HepG2 (cell line): ENCODE measurements around the gene MED28. TPM values are rescaled to one million over a fixed set of nuclear protein-coding genes. Genes with fewer than 3 reads are reported as not detected.

Source experiments
- ATAC-seq: fragments of 200-7000 bp; cut with Tn5 transposase; 3 replicates; pipeline ENCODE4 v1.9.1; 2020; ENCODE audit warnings: mild to moderate bottlenecking, moderate library complexity
- BruUV-seq: library from RNA; stranded (reverse); fragments of 400-500 nt; replicated peaks from 2 replicates; lab custom pipeline; 2021; lab: Mats Ljungman, UMichigan
- CTCF ChIA-PET: fragments of 300-600 bp; formaldehyde crosslinking; extraction: SDS; loops from one replicate; lab custom pipeline; 2021; ENCODE audit warnings: low total read pairs, inconsistent platforms, low intra/inter-chr PET ratio; lab: Yijun Ruan, JAX
- POLR2A ChIA-PET: fragments of 350-600 bp; sonication (Branson Sonifier 250); formaldehyde crosslinking; loops from one replicate; lab custom pipeline; 2020; ENCODE audit warnings: antibody characterized with exemption, inconsistent platforms; lab: Yijun Ruan, JAX
- DNase-seq: peaks from one replicate; pipeline ENCODE4 v3.0.0-alpha.2; 2015; ENCODE audit warnings: low spot score
- FAIRE-seq: peaks from 3 replicates; lab custom pipeline; 2011; peaks lifted over from hg19 to GRCh38; lab: Jason Lieb, UNC
- H2AFZ ChIP-seq: one replicate; pipeline ENCODE4 v1.6.1; 2011; ENCODE audit warnings: low read length, inconsistent platforms
- H3K27ac ChIP-seq: fragments of 300-600 bp; 3 replicates; pipeline ENCODE4 v1.8.0; 2011; ENCODE audit warnings: mixed run types, mild to moderate bottlenecking, mixed read lengths, low read length, inconsistent platforms; ENCODE audit not compliant: insufficient read depth; ENCODE audit errors: extremely low read length
- H3K27me3 ChIP-seq, 2 experiments: fragments of 200-600 bp in 1 of 2; 2 replicates in 1 of 2; 3 replicates in 1 of 2; pipeline versions ENCODE4 v1.6.0 to v1.8.0; 2011; ENCODE audit warnings: low read length in 2 of 2, mild to moderate bottlenecking in 2 of 2, moderate library complexity in 2 of 2, inconsistent platforms in 1 of 2; ENCODE audit not compliant: insufficient read depth in 2 of 2, control insufficient read depth in 1 of 2
- H3K36me3 ChIP-seq, 2 experiments: fragments of 200-600 bp in 1 of 2; replicated peaks in 1 of 2; 2 replicates in 1 of 2; 3 replicates in 1 of 2; pipeline versions ENCODE4 v1.5.1 to v1.8.0; 2011; ENCODE audit warnings: low read length in 2 of 2, inconsistent platforms in 1 of 2; ENCODE audit not compliant: insufficient read depth in 2 of 2, control insufficient read depth in 1 of 2
- H3K4me1 ChIP-seq: 2 replicates; pipeline ENCODE4 v1.5.1; 2012; ENCODE audit warnings: low read length, inconsistent platforms; ENCODE audit not compliant: insufficient read depth
- H3K4me2 ChIP-seq: 2 replicates; pipeline ENCODE4 v1.6.0; 2011; ENCODE audit warnings: low read depth, low read length, inconsistent platforms
- H3K4me3 ChIP-seq, 3 experiments: fragments of 200-600 bp in 1 of 3; sonication (generic), shearing (Covaris generic) in 1 of 3; replicated peaks in 1 of 3; 2 replicates each; pipeline ENCODE4 v1.5.1; 2011 to 2016; ENCODE audit warnings: low read length in 3 of 3, inconsistent platforms in 2 of 3, low read depth in 2 of 3, mild to moderate bottlenecking in 2 of 3, control low read depth in 1 of 3, mixed read lengths in 1 of 3; ENCODE audit not compliant: insufficient read depth in 1 of 3
- H3K79me2 ChIP-seq: one replicate; pipeline ENCODE4 v1.6.1; 2011; ENCODE audit warnings: low read length, inconsistent platforms; ENCODE audit not compliant: insufficient read depth
- H3K9ac ChIP-seq: 2 replicates; pipeline ENCODE4 v1.6.0; 2011; ENCODE audit warnings: mild to moderate bottlenecking, low read depth, low read length, inconsistent platforms; ENCODE audit not compliant: insufficient read depth
- H3K9me3 ChIP-seq: 2 replicates; pipeline ENCODE4 v1.5.1; 2012; ENCODE audit warnings: mild to moderate bottlenecking, low read length
- H4K20me1 ChIP-seq: 2 replicates; pipeline ENCODE4 v1.6.0; 2011; ENCODE audit warnings: inconsistent platforms, mild to moderate bottlenecking, low read length, moderate library complexity; ENCODE audit not compliant: insufficient read depth
- KLF15 ChIP-seq: sonication (generic); formaldehyde crosslinking; IDR thresholded peaks from 2 replicates; pipeline ENCODE4 v1.8.1; 2023; ENCODE audit warnings: borderline replicate concordance, mild to moderate bottlenecking, inconsistent platforms, missing genetic modification reagents, mixed read lengths
- RBFOX2 ChIP-seq: fragments of 200-400 bp; formaldehyde crosslinking; IDR thresholded peaks from 2 replicates; pipeline ENCODE4 v1.6.1; 2017; ENCODE audit warnings: low read depth, mild to moderate bottlenecking, low read length
- SMARCC2 ChIP-seq: fragments of 450-650 bp; IDR thresholded peaks from 2 replicates; pipeline ENCODE4 v1.6.1; 2017; ENCODE audit warnings: antibody characterized with exemption, mild to moderate bottlenecking
- TCF7 ChIP-seq: sonication (generic); IDR thresholded peaks from 2 replicates; pipeline ENCODE4 v1.6.1; 2016; ENCODE audit warnings: antibody characterized with exemption, low read depth
- WGBS: methylation state at CpG from one replicate; pipeline ENCODE4 v1.1.6; 2017; ENCODE audit warnings: low lambda C conversion rate; 5-methylcytosine and 5-hydroxymethylcytosine counted together
- in situ Hi-C: cut with HindIII; loops from 2 replicates; pipeline ENCODE4 v1.10.0; 2017; ENCODE audit warnings: low pct_unique_long_range_greater_than_20kb; ENCODE audit not compliant: extremely low pct_ligation_motif_present
- intact Hi-C: fragments of 100-400 bp; cut with micrococcal nuclease; formaldehyde crosslinking; loops from one replicate; pipeline ENCODE4 v1.10.0; 2022; ENCODE audit not compliant: unreplicated experiment
- polyA plus RNA-seq, 8 experiments: library from polyadenylated mRNA; depleted of rRNA in 3 of 8; stranded (reverse) in 7 of 8; unstranded in 1 of 8; fragments of >200 nt; fragmentation: Illumina TruSeq in 4 of 8; extraction: Trizol in 4 of 8; gene quantifications; 2 replicates each; pipeline versions ENCODE4 v1.2.1 to v1.2.3, GENCODE V29; 2011 to 2016; ENCODE audit warnings: low read depth in 4 of 8, missing spikeins in 1 of 8, mixed read lengths in 1 of 8; ENCODE audit not compliant: insufficient read depth in 1 of 8
- total RNA-seq, 5 experiments: library from RNA; depleted of rRNA; stranded (reverse); fragments of >200 nt; fragmentation: Illumina TruSeq; extraction: Trizol; gene quantifications; 2 replicates each; pipeline ENCODE4 v1.2.3, GENCODE V29; 2016; ENCODE audit warnings: low read depth in 1 of 5

The MED28 gene
- total and polyA plus RNA-seq, 2 of the 13 experiments (the other 11 are each of a cell fraction or from before 2014, with no cell fraction given) = 41.3 to 65.7 TPM

DNA sequence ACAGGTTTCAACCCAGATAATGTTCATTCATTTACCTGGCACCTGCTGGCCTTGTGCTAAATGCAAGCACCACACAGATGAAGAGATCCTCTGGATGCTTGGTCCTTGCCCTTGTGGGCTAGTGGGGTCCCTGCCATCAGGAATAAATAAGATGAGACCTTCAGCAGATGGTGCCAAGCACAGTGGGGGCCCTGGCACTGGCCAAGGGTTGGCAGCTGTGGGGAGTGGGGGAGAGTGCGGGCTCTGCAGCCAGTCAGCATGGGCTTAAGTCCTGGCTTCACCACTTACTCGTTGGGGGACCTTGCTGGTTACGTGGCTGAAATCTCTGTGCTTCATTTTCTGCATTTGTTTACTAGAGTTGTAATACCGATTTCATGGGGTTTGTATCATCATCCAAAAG is 30.5 kb upstream of the MED28 start:
- peaks cover 10 to 78% of the 10 kb centered on the region in 2 experiments for H3K36me3 ChIP-seq
- in situ Hi-C loops = no loop called here
- CTCF ChIA-PET = no interaction called here

GRCh38 chr4:17584521-17585213 is 29.8 kb upstream of the MED28 start:
- Histone ChIP-seq H4K20me1 (no peaks in the 10 kb centered on the region), H3K4me1 (peaks cover 48% of the 10 kb centered on the region), H3K9ac (no peak overlapping the region), H2AFZ (no peak overlapping the region), H3K79me2 (peaks cover 6% of the 10 kb centered on the region), H3K36me3 (peaks cover 13 to 81% of the 10 kb centered on the region in 2 experiments), H3K4me3 (no peak overlapping the region), H3K27me3 (no peaks in the 10 kb centered on the region), H3K9me3 (no peaks in the 10 kb centered on the region), H3K27ac (no peak overlapping the region), H3K4me2 (no peak overlapping the region)
- no peak for DNase-seq
- in situ Hi-C loops (no loop called here), intact Hi-C loops (no loop called here)
- TF ChIP-seq SMARCC2 = no peak
- TF ChIP-seq RBFOX2 = peak; percentile 30; the same call in 1 of the 2 replicates
- no peak for TF ChIP-seq TCF7
- FAIRE-seq = no peak
- ChIA-PET POLR2A (no interaction called here), CTCF (no interaction called here)
- 98% methylated on average over 10 of the region's 10 CpGs for WGBS
- no TSS peak for BruUV-seq
- no peak for ATAC-seq

More for the DNA sequence above, 30.5 kb upstream of the MED28 start:
- no peaks in the 10 kb centered on the region for H3K27me3 ChIP-seq
- intact Hi-C loops = no loop called here
- no peak for FAIRE-seq
- POLR2A ChIA-PET = interaction anchor here (1.7 kb wide), 1 partner anchor 25 kb away, joined by 4 read pairs; no protein-coding TSS in a partner anchor
- no TSS peak for BruUV-seq
- H4K20me1 ChIP-seq = no peaks in the 10 kb centered on the region
- no peak for ATAC-seq
- H3K79me2 ChIP-seq = peaks cover 12% of the 10 kb centered on the region
- 97% methylated on average over 4 of the region's 4 CpGs for WGBS
- no peak overlapping the region for H3K9ac ChIP-seq
- H3K4me3 ChIP-seq = no peak overlapping the region
- H3K27ac ChIP-seq = no peak overlapping the region
- TF ChIP-seq RBFOX2 (0 out of 2 replicates have a peak, but pooled peaks have one; percentile 33), KLF15 (CRISPR knock-in tag) (no peak)
- DNase-seq = no peak
- peaks cover 48% of the 10 kb centered on the region for H3K4me1 ChIP-seq
- no peak overlapping the region for H3K4me2 ChIP-seq
- H3K9me3 ChIP-seq = no peaks in the 10 kb centered on the region
- no peak overlapping the region for H2AFZ ChIP-seq
